ENCODE data around the gene PLCB1.
A peak's percentile ranks its signal among the peaks of the same experiment; 100 is the strongest.

DNA sequence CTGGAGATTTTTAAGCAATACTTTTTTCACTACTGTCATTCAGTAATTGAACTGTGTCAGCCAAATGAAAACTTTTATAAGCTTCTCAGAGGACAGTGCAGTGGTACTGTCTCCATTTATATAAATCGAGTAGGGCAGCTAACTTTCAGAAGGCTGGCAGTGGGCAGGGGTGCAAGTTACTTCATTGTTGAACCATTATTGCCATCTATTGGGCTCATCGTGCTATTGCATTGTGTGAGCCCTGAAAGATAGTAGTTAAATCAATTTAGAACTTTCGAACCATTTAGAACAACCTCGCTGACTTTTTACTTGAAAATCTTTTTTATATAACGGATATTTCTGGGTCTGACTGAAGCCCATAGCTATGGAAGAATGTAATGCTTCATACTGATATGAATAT is 589.0 kb downstream of the PLCB1 start:
- TF ChIP-seq, protein P1, sequence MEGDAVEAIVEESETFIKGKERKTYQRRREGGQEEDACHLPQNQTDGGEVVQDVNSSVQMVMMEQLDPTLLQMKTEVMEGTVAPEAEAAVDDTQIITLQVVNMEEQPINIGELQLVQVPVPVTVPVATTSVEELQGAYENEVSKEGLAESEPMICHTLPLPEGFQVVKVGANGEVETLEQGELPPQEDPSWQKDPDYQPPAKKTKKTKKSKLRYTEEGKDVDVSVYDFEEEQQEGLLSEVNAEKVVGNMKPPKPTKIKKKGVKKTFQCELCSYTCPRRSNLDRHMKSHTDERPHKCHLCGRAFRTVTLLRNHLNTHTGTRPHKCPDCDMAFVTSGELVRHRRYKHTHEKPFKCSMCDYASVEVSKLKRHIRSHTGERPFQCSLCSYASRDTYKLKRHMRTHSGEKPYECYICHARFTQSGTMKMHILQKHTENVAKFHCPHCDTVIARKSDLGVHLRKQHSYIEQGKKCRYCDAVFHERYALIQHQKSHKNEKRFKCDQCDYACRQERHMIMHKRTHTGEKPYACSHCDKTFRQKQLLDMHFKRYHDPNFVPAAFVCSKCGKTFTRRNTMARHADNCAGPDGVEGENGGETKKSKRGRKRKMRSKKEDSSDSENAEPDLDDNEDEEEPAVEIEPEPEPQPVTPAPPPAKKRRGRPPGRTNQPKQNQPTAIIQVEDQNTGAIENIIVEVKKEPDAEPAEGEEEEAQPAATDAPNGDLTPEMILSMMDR (conservative IDR thresholded peaks at IDR 0.05 in 1 of 2, IDR thresholded peaks at IDR 0.05 in 1 of 2; ENCODE audit: extremely low read depth in 1 of 2, insufficient read depth in 1 of 2, low read depth in 1 of 2, low read length in 2 of 2) = peak; percentile 75 to 81
- TF ChIP-seq EZH2 (IDR thresholded peaks at IDR 0.05; ENCODE audit: borderline replicate concordance, low read length) = no peak
